NCI-H1105 (cell line): ENCODE measurements around the gene DAB1.
"Not testable (repeated sequence)": the region's sequence is repeated elsewhere in the genome, so short reads cannot be mapped to it uniquely, and the experiment has no call there.

Experiments used
- DNase-seq: peaks from one replicate; lab custom pipeline; 2025; lab: John Stamatoyannopoulos, UW

Gene DAB1

GRCh38 chr1:57220905-57221304 lies 203.0 kb downstream of the DAB1 start:
- DNase-seq = not testable (repeated sequence)

GRCh38 chr1:57218487-57219079 lies 205.3 kb downstream of the DAB1 start:
- DNase-seq = no peak

- no peak for DNase-seq
These were observed 206.0 kb downstream of the DAB1 start for GRCh38 chr1:57217905-57218304.

- no peak for DNase-seq
These were observed 208.8 kb downstream of the DAB1 start for GRCh38 chr1:57214951-57215575.

- no peak for DNase-seq
These were observed 213.0 kb downstream of the DAB1 start for GRCh38 chr1:57210881-57211280.

GRCh38 chr1:57209495-57209894 lies 214.4 kb downstream of the DAB1 start:
- DNase-seq = no peak

- DNase-seq = no peak
These were observed 215.0 kb downstream of the DAB1 start for GRCh38 chr1:57208741-57209302.

GRCh38 chr1:57206038-57206437 lies 217.8 kb downstream of the DAB1 start:
- DNase-seq = no peak

GRCh38 chr1:57204942-57205787 lies 218.7 kb downstream of the DAB1 start:
- no peak for DNase-seq

GRCh38 chr1:57204091-57204490 lies 219.8 kb downstream of the DAB1 start:
- DNase-seq = no peak

- no peak for DNase-seq
These were observed 221.6 kb downstream of the DAB1 start for GRCh38 chr1:57202241-57202640.

- no peak for DNase-seq
These were observed 224.9 kb downstream of the DAB1 start for GRCh38 chr1:57198912-57199311.

GRCh38 chr1:57195436-57195941 lies 228.4 kb downstream of the DAB1 start:
- DNase-seq = no peak

GRCh38 chr1:57192222-57192621 lies 231.6 kb downstream of the DAB1 start:
- DNase-seq = no peak

GRCh38 chr1:57190898-57191297 lies 233.0 kb downstream of the DAB1 start:
- no peak for DNase-seq

- no peak for DNase-seq
These were observed 235.7 kb downstream of the DAB1 start for GRCh38 chr1:57188168-57188567.

GRCh38 chr1:57186455-57186854 lies 237.4 kb downstream of the DAB1 start:
- no peak for DNase-seq

- DNase-seq = no peak
These were observed 244.9 kb downstream of the DAB1 start for GRCh38 chr1:57179001-57179400.

- DNase-seq = no peak
These were observed 248.4 kb downstream of the DAB1 start for GRCh38 chr1:57175506-57175905.

- DNase-seq = no peak
These were observed 251.8 kb downstream of the DAB1 start for GRCh38 chr1:57172040-57172439.

GRCh38 chr1:57167997-57168396 lies 255.9 kb downstream of the DAB1 start:
- no peak for DNase-seq

GRCh38 chr1:57165546-57165945 lies 258.3 kb downstream of the DAB1 start:
- no peak for DNase-seq

- DNase-seq = no peak
These were observed 259.3 kb downstream of the DAB1 start for GRCh38 chr1:57164584-57164983.
